Activated naive CD4-positive, alpha-beta T cell treated with Interleukin-2 at 50 U/mL for 16 hours (primary cell): ENCODE measurements around the gene GTSF1L.
"Not testable (repeated sequence)": the region's sequence is repeated elsewhere in the genome, so short reads cannot be mapped to it uniquely, and the experiment has no call there.

Experiments used
- DNase-seq: peaks from one replicate; pipeline ENCODE4 v3.0.0-alpha.2; 2020

Gene GTSF1L

DNA sequence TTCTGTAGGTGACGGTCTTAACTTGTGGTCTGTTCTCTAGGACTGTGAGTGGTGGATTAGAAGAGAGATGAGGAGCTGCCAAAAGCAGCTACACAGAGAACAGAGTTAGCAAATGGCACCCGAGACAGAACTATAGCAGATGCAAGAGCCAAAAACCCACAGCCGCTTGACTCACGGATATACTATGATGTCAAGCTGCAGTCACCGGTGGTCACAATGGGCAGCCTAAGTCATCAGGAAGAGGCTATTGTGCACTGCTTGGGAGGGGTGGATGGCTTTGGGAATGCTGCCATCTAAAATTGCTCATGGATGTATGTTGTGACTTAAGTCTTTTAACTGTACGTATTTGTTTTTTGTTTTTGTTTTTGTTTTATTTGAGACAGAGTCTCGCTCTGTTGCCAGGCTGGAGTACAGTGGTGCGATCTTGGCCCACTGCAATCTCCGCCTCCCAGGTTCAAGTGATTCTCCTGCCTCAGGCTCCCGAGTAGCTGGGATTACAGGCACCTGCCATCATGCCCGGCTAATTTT is at the start of gene GTSF1L:
Gene GTSF1L (minus strand): TSS at position 192 of the 528 bp plus-strand sequence. CDS start 308 bp downstream, outside the sequence.
- no peak for DNase-seq

DNA sequence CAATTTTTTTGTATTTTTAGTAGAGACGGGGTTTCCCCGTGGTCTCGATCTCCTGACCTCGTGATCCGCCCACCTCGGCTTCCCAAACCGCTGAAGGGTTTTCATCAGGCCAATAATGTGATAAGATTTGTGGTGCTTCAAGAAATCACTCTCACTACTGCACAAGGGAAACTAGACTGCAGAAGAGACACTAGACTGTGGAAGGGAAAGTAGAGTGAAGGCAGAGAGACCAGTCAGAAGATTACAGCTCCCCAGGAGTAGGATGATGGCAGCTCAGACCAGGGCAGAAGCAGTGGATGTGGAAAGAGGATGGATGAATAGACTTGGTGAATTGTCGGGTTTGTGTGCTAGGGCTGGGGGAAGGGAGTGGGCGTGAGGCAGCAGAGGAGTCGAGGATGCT is 48.0 kb upstream of the GTSF1L start:
- no peak for DNase-seq

DNA sequence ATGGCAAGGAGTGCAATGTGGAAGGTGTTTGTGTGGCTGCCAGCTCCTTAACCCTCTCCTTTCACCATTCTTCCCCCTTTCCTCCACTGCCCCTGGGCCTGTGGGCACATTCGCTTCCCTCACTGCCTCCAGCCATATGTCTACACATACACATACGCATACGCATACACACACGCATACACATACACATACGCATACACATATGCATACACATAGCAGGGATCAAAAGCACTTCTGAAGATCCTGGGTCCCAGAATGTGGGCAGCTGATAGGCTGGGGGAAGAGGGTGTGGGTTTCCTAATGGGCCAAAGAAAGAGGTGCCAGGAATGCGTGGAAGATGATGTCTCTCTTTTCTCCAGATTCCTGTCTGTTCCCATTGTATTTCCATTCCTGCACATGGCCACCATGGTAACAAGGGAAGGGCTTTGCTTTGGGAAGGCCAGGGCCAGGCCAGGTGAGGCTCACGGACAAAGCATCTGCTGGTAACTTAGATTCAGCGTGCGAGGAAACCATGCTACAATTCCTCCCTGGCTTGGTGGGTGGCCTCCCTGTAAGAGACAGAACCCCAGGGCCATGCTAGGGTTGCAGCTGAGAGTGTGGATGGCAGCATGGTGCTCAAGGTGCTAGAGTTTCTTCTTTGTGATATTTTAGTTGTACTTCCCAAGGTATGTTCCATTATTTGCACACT is 44.8 kb upstream of the GTSF1L start:
- no peak for DNase-seq

DNA sequence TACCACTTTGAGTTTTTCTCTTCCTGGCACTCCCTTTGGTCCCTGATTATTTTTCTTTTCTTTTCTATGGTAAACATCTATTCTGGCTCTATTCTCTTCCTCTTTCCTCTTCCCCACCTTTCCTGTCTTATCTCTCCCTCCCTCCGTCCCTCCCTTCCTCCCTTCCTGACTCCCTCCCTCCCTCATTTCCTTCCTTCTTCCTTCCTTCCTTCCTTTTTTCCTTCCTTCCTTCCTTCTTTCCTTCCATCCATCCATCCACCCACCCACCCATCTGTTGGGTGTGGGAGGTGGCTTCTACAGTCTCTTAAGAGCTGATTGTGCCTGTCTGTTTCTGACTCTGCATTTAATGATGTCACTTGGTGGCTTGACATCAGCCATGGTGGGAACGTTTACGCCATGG is 43.5 kb upstream of the GTSF1L start:
- no peak for DNase-seq

DNA sequence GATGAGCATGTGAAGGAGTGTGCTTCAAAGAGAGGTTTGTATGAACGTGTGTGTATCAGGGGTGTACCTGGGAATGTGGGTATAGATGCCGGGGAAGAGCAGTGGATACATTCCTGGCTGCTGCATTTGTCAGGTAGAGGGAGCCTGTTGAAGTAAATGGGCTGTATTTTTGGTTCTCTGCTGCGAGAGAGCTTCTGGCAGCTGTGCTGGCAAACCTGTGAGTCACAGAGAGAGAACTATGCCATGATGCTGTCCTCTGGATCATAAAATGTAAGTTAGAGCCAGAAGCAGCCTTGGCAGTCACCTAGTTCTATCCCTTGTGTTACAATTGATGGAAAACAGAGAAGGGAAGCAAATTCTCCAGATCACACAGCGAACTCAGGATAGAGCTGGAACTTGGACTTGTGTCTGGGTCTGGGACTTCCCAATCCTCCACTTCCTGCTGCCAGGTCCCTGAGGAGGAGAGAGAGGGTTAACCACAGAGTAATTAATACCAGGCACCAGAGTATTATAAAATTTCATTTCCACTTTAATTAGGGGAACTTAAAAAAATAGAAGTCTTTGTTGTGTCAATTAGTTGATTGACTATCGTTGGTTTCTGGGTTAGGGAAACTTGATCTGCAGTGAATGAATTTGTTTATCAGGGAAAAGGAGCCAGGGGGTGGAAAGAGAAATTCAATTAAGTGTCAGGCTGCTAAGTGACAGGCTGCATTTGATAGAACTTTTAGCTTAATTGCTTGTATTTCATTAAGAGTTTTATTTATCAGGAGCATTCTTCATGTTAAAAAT is 41.1 kb upstream of the GTSF1L start:
- no peak for DNase-seq

DNA sequence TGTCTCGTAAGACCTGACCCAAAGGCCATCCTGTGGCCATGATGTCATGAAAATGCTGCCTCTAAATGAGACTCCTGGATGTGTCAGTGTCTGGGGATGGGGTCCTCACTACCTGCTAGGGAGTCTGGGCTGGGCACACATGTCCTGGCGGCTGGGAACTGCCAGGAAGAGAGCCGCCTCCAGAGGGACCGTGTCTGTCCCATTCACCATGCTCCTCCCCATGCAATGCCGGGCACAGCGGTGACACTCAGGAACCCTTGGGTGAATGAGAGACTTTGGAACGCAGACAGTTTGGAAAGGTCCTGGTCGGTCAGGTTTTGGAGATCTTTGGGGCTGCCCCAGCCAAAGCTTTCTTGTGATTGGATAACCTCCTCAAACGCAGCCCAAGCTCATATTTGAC is 40.1 kb upstream of the GTSF1L start:
- no peak for DNase-seq

DNA sequence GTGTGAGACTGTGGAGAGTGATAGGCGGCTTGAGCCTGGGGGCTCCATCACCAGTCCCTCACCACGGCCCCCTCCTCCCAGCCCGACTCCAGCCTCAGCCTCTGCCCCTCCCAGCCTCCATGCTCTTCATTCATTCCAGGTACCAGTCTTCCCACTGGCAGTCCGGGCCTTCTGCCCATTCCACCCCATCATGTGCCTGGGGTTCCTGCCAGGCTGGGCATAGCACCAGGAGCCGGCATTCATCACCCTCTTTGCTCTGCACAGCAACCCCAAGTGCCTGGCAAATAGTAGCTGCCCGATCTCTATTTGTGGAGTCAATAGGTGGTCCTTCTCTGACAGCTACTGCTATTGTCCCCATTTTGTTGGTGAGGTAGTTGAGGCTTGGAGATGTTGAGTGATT is 39.6 kb upstream of the GTSF1L start:
- DNase-seq: no peak

DNA sequence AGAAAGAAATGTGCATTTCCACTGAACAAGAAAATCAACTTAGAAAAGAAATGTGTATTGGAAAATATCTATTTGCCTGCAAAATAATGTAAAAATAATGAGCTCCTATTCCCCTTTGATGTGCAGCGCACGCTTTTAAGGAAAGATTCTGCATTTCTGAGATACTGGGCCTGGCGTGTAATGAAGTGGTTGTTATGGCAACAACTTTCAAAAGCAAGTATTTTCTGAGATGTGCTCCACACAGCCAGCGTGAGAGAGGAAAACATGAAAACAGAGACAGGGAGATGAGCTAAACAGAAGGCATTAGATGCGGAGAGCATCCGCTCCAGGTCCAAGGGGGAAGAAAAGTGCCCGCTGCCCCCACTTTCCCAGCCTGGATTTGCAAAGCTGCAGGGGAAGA is 39.1 kb upstream of the GTSF1L start:
- DNase-seq: no peak

DNA sequence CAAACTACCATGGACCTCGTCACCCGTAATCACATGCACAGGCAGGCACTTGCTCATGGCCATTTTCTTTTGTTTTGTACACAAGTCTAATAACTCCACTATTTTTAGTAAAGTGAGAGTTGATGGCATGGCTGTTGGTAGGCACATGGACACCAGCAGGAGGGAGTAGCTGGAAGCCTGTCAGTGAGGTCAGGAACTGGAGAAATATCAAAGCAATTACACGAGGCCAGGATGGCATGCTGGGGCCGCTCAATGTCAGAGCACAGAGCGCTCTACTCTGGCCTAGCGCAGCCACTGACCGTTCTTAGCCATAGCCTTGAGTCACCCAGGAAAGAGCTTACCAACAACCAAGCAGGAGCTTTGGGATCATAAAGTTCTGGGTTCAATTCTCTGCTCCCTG is 36.1 kb upstream of the GTSF1L start:
- no peak for DNase-seq

DNA sequence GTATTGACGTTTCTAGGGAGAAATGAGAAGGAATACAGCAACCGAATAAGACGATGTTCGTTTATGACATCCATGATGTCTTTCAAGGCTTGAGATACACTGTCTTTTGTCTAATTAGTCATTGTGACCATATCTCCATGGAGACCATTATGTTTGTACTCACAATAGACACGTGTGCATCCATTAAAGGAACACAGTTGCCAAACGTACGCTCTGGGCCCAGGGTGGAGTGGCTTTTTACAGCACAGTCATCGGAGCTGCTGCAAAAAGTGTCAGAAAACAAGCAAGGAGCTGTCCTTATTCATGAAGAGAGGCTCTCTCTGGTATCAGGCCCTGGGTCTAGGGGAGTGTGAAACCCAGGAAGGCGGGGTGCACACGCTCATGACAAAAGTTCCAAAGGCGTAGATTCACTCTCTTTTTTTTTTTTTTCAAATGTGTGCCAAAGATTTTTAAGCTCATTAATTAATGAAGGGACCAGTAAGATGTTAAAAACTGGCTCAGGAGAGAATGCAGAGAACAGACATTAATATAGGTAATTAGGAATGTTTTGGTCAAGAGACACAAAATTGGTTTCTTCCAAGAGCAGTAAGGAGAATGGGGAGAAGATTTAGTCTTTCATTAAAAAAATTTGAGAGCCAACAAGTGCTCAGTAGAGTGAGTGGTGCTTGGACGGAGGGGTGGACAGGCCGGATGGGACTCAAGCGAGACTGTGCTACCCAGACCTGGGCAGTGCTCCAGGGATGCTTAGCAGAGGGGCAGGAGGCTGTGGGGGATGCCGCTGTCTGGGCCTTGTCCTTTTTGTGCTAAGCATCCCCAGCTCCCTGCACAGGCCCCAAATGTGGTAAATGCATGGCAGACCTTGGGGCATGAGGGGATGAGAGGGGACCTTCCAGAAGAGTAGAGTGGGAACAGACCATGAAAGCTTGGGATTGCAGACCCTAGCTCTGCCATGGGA is 34.9 kb upstream of the GTSF1L start:
- DNase-seq: no peak

DNA sequence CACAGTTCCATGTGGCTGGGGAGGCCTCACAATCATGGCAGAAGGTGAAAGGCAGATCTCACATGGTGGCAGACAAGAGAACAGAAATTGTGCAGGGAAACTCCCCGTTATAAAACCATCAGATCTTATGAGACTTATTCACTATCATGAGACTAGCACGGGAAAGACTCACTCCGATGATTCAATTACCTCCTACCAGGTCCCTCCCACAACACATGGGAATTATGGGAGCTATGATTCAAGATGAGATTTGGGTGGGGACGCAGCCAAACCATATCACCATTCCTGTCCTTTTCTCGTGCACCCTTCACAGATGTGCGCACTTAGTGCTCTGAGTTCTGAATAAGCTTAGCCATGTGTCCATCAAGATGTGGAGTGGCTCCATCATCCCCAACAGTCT is 31.1 kb upstream of the GTSF1L start:
- DNase-seq: not testable (repeated sequence)

DNA sequence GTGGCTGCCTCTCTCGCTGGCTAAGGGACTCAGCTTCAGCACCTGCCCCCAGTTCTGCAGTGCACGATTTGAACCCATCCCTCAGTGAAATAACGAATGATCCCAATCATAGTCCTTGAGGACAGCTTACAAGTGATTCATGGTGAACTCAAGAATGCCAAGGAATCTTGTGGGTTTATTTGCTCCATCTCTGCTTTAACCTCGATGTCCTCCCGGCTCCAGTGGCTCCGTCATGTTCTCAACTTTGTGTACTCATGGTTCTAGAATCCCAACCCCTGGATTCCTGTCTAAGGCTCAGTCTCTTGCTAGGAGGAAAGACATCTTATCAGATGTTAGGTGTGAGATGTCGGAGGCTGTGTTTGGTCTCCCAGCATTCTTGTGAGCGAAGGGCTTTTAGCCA is 29.0 kb upstream of the GTSF1L start:
- DNase-seq: no peak

DNA sequence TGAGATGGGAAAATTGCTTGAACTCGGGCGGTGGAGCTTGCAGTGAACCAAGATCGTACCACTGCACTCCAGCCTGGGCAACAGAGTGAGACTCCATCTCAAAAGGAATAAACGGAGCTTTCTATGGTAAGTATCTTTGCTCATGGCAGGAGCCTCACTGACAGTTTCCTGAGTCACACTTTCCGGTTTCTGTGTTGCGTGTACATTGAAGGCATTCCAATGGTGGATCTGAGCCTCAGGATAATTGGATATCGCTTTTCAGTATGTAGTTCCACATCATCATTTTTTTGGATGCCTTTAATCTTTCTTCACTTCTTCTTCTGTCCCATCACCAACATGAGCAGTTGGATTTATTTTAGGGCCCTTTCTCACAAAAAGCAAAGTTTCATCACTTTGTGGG is 28.6 kb upstream of the GTSF1L start:
- DNase-seq: no peak

DNA sequence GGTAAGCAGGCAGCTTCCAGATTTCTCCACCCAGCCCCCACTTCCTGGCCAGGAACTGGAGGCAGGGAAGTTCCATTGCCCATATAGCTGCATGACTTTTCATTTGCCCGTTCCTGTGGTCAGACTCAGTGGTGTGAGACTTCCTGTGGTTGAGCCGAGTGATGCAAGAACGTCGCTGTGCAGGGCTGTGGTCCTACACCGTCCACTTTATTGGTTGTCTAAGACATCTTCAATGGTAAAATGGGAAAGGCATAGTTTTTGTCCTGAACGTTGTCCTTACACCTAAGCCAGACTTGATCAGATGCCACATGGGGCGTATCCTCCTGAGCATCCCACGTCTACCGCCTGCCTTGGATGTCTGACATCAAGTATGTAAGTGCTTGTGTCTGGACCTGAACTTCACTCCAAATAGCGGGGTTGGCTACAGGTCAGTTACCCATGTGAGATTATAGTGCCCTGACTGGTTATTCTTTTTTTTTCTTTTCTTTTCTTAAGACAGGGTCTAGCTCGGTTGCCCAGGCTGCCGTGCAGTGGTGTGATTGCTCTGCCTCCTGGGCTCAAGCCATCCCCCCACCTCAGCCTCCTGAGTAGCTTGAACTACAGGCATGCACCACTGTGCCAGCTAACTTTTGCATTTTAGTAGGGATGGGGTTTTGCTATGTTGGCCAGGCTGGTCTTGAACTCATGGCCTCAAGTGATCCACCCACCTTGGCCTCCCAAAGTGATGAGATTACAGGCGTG is 25.9 kb upstream of the GTSF1L start:
- peak; percentile 13 for DNase-seq

DNA sequence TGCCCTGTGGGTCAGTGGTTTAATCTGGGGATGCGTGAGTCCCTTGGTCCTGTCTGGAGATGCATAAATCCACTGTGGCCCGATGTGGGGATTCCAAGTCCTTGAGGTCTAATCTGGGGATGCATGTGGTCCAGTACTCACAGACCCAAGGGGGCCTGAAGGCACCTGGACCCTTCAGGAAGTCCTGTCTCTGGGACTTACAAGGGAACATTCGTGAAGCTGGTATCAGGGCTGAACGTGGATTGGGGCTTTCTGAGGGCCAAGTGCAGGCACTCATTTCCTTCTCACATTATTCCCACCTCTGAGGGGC is 25.2 kb upstream of the GTSF1L start:
- no peak for DNase-seq

DNA sequence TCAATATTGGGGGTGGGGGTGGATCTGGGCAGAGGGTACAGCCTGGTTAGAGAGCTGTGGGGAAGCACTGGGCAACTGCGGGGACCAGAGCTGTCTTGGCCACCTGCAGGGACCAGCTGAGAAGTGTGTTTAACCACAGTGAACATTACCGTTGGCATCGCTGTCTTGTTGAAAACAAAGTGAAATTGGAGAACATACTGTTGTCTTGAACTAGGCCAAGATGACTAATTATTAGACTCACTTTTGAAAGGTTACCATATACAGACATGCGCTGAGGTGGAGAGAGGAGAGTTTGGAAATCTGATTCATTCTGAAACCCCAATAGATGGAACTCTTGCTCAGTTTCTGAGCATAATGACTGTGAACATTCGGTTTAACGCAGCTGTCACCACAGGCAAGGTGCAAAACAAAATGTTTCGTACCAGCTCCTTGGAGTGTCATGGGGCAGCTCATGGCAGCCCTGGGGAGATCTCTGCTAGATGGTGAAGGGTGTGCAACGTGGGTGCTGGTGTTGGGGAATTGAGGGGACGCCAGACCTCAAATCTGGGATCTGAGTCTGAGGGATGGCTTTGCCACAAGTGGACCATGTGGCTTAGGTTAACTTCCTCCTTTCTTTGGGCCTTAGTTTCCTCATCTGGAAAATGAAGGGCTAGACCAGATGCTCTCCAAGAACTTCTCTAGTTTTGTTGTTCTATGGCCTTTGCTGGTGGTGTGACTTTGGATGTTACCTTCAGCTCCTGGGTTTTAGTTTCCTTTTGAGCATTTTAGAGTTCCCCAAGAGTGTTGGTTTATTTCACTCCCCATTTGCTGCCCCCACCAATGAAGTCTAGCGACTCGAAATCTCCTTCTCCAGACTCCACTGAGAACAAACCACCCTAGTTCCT is 24.6 kb upstream of the GTSF1L start:
- DNase-seq: peak; percentile 66

DNA sequence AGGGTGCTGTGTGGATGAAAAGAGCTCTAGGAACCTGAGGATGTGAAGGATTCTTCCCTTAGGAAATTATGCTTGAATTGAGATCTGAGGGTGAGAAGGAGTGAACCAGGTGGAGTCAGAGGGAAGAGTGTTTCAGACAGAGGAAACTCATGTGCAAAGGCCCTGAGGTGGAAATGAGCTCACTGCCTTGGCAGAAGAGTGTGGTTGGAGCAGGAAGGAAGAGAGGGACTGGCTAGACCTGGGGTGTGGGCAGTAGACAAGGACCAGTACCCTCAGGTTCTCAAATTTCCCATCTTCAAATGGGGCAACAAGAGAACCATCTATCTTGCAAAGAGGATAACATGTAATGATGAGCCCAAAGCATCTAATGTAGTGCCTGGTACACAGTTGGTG is 24.0 kb upstream of the GTSF1L start:
- no peak for DNase-seq

DNA sequence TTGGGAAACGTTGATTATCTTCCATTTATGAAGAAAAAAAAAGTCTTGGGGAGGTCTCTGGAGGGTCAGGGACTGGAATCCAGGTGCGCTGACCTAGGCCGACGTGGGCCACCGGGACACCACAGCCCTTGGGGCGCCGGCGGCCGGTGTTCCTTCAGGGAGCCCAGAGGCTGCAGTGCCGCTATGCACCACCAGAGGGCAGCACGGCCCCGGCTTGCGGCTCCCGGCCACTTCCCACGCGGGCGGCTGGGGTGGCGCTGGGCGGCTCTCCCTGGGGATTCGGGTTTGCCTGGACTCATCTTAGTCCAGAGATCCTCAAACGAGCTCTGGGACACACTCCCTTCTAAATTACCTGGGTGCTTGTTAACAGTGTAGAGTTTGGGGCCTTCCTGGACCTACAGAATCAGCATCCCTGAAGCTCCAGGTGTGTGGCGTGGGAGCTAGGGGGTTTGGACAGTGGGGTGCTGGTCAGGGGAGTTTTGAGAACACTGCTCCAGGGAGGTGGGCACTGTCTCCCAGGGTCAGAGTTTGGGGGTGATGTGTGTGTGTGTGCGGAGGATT is 23.0 kb upstream of the GTSF1L start:
- DNase-seq: peak; percentile 85

DNA sequence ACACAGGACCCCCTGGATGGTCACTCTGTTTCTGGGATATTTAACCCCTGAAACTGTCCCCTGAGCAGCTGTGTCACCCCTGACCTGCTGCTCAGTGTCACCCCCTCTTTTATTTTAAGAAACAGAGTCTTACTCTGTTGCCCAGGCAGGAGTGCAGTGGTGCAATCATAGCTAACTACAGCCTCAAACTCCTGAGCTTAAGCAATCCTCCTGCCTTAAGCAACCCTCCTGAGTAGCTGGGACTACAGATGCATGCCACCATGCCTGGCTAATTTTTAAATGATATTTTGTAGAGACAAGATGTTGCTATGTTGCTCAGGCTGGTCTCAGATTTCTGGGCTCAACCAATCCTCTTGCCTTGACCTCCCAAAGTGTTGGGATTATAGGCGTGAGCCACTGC is 21.5 kb upstream of the GTSF1L start:
- no peak for DNase-seq

DNA sequence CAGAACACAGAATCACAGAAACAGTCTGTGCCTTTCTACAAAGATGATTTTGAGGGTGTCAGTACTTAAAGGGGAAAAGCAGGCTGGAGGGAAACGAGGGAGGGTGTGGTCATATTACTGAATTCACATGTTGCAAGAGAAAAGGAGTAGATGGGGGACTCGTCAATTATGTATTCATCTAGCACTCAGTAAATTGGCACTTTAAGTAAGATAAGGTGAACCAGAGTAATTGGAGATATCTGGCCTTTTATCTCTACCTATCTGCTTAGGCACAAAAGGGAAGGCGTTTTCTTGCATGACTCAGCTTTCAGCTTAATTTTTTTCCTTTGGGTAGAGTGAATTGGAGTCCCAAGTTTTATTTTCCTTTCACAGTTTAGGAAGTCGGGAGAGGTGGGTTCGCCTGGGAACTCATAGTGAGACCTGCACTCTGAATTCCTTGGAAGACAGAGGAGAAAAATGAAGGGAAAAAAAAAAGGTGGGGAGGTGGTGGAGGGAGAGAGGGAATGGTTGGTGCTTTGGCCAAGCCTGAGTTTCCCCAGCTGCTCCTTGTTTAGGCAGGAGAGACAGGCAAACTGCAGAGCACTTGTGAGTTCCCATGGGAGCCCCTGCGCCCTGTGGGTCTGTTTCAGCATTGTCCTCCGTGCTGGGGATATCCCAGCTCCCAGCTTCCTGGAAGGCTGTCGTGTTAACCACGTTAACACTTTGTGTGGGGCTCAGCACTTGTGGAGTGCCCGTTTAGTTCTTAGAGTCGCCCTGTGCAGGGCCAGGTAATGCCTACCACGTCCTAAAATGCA is 19.7 kb upstream of the GTSF1L start:
- DNase-seq: no peak
